ENCODE results near the gene SMCO4.

- TF ChIP-seq CTCF (IDR thresholded peaks at IDR 0.05) (no peak), POLR2A (IDR thresholded peaks at IDR 0.05) (no peak)
Observed at GRCh38 chr11:93525601-93526345, 17.4 kb downstream of the SMCO4 start.

All from esophagus squamous epithelium (tissue), 4 donors.